HEK293 (cell line): Measurements from ENCODE around the gene C13orf42.

Experiments
- CTCF ChIA-PET: fragments of 350-600 bp; formaldehyde crosslinking; extraction: SDS; loops from one replicate; lab custom pipeline; 2021; ENCODE audit warnings: antibody characterized with exemption; lab: Yijun Ruan, JAX
- POLR2A ChIA-PET: fragments of 300-600 bp; formaldehyde crosslinking; extraction: SDS; loops from one replicate; lab custom pipeline; 2020; ENCODE audit warnings: antibody characterized with exemption, inconsistent platforms; lab: Yijun Ruan, JAX
- H3K27ac ChIP-seq: fragments of 200-500 bp; sonication (Bioruptor generic); 2 replicates; pipeline ENCODE4 v1.5.1; 2014; ENCODE audit warnings: low read depth, low read length, control low read depth, inconsistent platforms; ENCODE audit errors: extremely low read depth
- H3K36me3 ChIP-seq, 2 experiments: fragments of 200-500 bp in 1 of 2; sonication (Bioruptor generic) in 1 of 2; 1 replicate in 1 of 2; 2 replicates in 1 of 2; pipeline ENCODE4 v1.5.1; 2014 to 2017; ENCODE audit warnings: inconsistent platforms in 2 of 2, low read length in 2 of 2; ENCODE audit not compliant: control insufficient read depth in 2 of 2, insufficient read depth in 1 of 2
- H3K4me1 ChIP-seq: fragments of 200-500 bp; sonication (Bioruptor generic); 2 replicates; pipeline ENCODE4 v1.5.1; 2014; ENCODE audit warnings: mild to moderate bottlenecking, low read length, inconsistent platforms; ENCODE audit not compliant: control insufficient read depth, insufficient read depth
- H3K4me3 ChIP-seq: 2 replicates; pipeline ENCODE4 v1.5.1; 2011; ENCODE audit warnings: low read depth, mild to moderate bottlenecking, control low read depth, low read length, moderate library complexity
- H3K9me3 ChIP-seq: fragments of 200-500 bp; sonication (Bioruptor generic); 2 replicates; pipeline ENCODE4 v1.5.1; 2014; ENCODE audit warnings: low read depth, low read length, inconsistent platforms; ENCODE audit not compliant: control insufficient read depth, insufficient read depth
- GLI4 ChIP-seq: fragments of 450-650 bp; formaldehyde crosslinking; IDR thresholded peaks from 2 replicates; pipeline ENCODE4 v1.5.1; 2016; ENCODE audit warnings: missing biosample characterization, missing genetic modification characterization
- KLF7 ChIP-seq: fragments of 450-650 bp; formaldehyde crosslinking; IDR thresholded peaks from 2 replicates; pipeline ENCODE4 v1.5.1; 2016; ENCODE audit warnings: missing biosample characterization, missing genetic modification characterization, borderline replicate concordance
- REPIN1 ChIP-seq: fragments of 450-650 bp; formaldehyde crosslinking; IDR thresholded peaks from 2 replicates; pipeline ENCODE4 v1.5.1; 2017; ENCODE audit warnings: missing biosample characterization, missing genetic modification characterization, low read depth
- SCRT1 ChIP-seq: fragments of 450-650 bp; formaldehyde crosslinking; IDR thresholded peaks from 2 replicates; pipeline ENCODE4 v1.5.1; 2016; ENCODE audit warnings: missing biosample characterization, missing genetic modification characterization, borderline replicate concordance
- WT1 ChIP-seq: fragments of 450-650 bp; formaldehyde crosslinking; IDR thresholded peaks from 2 replicates; pipeline ENCODE4 v1.5.1; 2016; ENCODE audit warnings: missing biosample characterization, missing genetic modification characterization
- ZNF133 ChIP-seq: fragments of 450-650 bp; formaldehyde crosslinking; IDR thresholded peaks from 2 replicates; pipeline ENCODE4 v1.5.1; 2016; ENCODE audit warnings: missing biosample characterization, missing genetic modification characterization
- ZNF140 ChIP-seq: fragments of 450-650 bp; formaldehyde crosslinking; IDR thresholded peaks from 2 replicates; pipeline ENCODE4 v1.5.1; 2016; ENCODE audit warnings: missing biosample characterization, missing genetic modification characterization
- ZNF169 ChIP-seq: fragments of 450-650 bp; formaldehyde crosslinking; IDR thresholded peaks from 2 replicates; pipeline ENCODE4 v1.5.1; 2016; ENCODE audit warnings: missing biosample characterization, missing genetic modification characterization
- ZNF404 ChIP-seq: fragments of 450-650 bp; formaldehyde crosslinking; IDR thresholded peaks from 2 replicates; pipeline ENCODE4 v1.5.1; 2017; ENCODE audit warnings: missing biosample characterization, missing genetic modification characterization
- ZNF416 ChIP-seq: fragments of 450-650 bp; formaldehyde crosslinking; IDR thresholded peaks from 2 replicates; pipeline ENCODE4 v1.5.1; 2016; ENCODE audit warnings: missing biosample characterization, missing genetic modification characterization
- ZNF510 ChIP-seq: fragments of 450-650 bp; formaldehyde crosslinking; IDR thresholded peaks from 2 replicates; pipeline ENCODE4 v1.5.1; 2018; ENCODE audit warnings: mild to moderate bottlenecking, missing genetic modification characterization, missing biosample characterization; ENCODE audit not compliant: insufficient replicate concordance
- ZNF549 ChIP-seq: fragments of 450-650 bp; IDR thresholded peaks from 2 replicates; pipeline ENCODE4 v1.5.1; 2018; ENCODE audit warnings: missing biosample characterization, missing genetic modification characterization, mild to moderate bottlenecking, inconsistent platforms, moderate library complexity
- ZNF558 ChIP-seq: fragments of 450-650 bp; formaldehyde crosslinking; IDR thresholded peaks from 2 replicates; pipeline ENCODE4 v1.5.1; 2016; ENCODE audit warnings: missing biosample characterization, missing genetic modification characterization
- ZNF654 ChIP-seq: fragments of 450-650 bp; formaldehyde crosslinking; IDR thresholded peaks from 2 replicates; pipeline ENCODE4 v1.5.1; 2016; ENCODE audit warnings: low read depth, missing biosample characterization, missing genetic modification characterization
- ZNF707 ChIP-seq: fragments of 450-650 bp; formaldehyde crosslinking; IDR thresholded peaks from 2 replicates; pipeline ENCODE4 v1.5.1; 2016; ENCODE audit warnings: missing biosample characterization, missing genetic modification characterization
- ZNF837 ChIP-seq: fragments of 450-650 bp; formaldehyde crosslinking; IDR thresholded peaks from 2 replicates; pipeline ENCODE4 v1.5.1; 2016; ENCODE audit warnings: missing biosample characterization, missing genetic modification characterization
- TF ChIP-seq, protein P1 (sequence below): fragments of 450-650 bp; formaldehyde crosslinking; IDR thresholded peaks from 2 replicates; pipeline ENCODE4 v1.5.1; 2016; ENCODE audit warnings: missing biosample characterization, missing genetic modification characterization
- TF ChIP-seq, protein P2 (sequence below): fragments of 450-650 bp; formaldehyde crosslinking; IDR thresholded peaks from 2 replicates; pipeline ENCODE4 v1.5.1; 2017; ENCODE audit warnings: missing biosample characterization, mild to moderate bottlenecking, missing genetic modification characterization, moderate library complexity
- TF ChIP-seq, protein P3 (sequence below): fragments of 450-650 bp; formaldehyde crosslinking; IDR thresholded peaks from 2 replicates; pipeline ENCODE4 v1.5.1; 2016; ENCODE audit warnings: missing biosample characterization, missing genetic modification characterization
- TF ChIP-seq, protein P4 (sequence below): fragments of 450-650 bp; formaldehyde crosslinking; IDR thresholded peaks from 2 replicates; pipeline ENCODE4 v1.5.1; 2016; ENCODE audit warnings: missing biosample characterization, missing genetic modification characterization

C13orf42 gene

DNA sequence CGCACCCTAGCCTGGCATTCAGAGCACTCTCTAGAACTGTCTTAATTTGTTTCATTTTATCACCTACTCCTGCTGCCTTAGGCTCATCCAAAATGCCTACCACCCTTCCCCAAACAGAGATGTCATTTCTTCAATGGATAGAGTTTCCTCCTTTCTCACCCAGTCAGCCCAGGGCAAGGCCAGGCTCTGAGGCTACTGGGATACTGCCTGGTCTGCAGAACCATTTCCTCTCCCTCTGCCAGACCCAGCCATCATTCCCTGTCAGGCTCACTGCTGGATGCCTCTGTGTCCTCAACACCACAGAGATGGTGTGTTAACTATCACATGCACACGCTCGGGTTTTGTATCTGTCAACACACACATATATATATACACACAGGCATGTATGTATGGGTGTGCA is 47.2 kb downstream of the C13orf42 start:
- no peak overlapping the region for H3K4me3 ChIP-seq
- no peaks in the 10 kb centered on the region for H3K36me3 ChIP-seq
- POLR2A ChIA-PET: no interaction called here
- no peaks in the 10 kb centered on the region for H3K9me3 ChIP-seq
- H3K27ac ChIP-seq: no peak overlapping the region
- TF ChIP-seq GLI4 (tag by site-specific recombination): no peak
- TF ChIP-seq ZNF707 (tag by site-specific recombination): no peak
- TF ChIP-seq, protein P1, sequence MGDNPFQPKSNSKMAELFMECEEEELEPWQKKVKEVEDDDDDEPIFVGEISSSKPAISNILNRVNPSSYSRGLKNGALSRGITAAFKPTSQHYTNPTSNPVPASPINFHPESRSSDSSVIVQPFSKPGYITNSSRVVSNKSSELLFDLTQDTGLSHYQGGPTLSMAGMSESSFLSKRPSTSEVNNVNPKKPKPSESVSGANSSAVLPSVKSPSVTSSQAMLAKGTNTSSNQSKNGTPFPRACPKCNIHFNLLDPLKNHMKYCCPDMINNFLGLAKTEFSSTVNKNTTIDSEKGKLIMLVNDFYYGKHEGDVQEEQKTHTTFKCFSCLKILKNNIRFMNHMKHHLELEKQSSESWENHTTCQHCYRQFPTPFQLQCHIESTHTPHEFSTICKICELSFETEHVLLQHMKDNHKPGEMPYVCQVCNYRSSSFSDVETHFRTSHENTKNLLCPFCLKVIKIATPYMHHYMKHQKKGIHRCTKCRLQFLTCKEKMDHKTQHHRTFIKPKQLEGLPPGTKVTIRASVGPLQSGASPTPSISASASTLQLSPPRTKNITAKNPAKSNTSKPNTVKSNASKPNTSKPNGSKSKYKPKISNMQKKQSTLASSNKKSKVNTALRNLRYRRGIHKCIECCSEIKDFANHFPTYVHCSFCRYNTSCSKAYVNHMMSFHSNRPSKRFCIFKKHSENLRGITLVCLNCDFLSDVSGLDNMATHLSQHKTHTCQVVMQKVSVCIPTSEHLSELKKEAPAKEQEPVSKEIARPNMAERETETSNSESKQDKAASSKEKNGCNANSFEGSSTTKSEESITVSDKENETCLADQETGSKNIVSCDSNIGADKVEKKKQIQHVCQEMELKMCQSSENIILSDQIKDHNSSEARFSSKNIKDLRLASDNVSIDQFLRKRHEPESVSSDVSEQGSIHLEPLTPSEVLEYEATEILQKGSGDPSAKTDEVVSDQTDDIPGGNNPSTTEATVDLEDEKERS (tag by site-specific recombination): no peak
- TF ChIP-seq, protein P2, sequence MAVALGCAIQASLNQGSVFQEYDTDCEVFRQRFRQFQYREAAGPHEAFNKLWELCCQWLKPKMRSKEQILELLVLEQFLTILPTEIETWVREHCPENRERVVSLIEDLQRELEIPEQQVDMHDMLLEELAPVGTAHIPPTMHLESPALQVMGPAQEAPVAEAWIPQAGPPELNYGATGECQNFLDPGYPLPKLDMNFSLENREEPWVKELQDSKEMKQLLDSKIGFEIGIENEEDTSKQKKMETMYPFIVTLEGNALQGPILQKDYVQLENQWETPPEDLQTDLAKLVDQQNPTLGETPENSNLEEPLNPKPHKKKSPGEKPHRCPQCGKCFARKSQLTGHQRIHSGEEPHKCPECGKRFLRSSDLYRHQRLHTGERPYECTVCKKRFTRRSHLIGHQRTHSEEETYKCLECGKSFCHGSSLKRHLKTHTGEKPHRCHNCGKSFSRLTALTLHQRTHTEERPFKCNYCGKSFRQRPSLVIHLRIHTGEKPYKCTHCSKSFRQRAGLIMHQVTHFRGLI (tag by site-specific recombination): no peak
- TF ChIP-seq REPIN1 (tag by site-specific recombination): no peak
- TF ChIP-seq ZNF654 (tag by site-specific recombination): no peak
- no peak for TF ChIP-seq ZNF549
- no peak for TF ChIP-seq KLF7 (tag by site-specific recombination)
- TF ChIP-seq ZNF169 (tag by site-specific recombination): no peak
- no peak for TF ChIP-seq ZNF404 (tag by site-specific recombination)
- TF ChIP-seq ZNF837 (tag by site-specific recombination): no peak
- TF ChIP-seq ZNF510 (tag by site-specific recombination): no peak
- no peak for TF ChIP-seq SCRT1 (tag by site-specific recombination)
- no peak for TF ChIP-seq ZNF133 (tag by site-specific recombination)
- TF ChIP-seq ZNF140: no peak
- no peak for TF ChIP-seq ZNF416 (tag by site-specific recombination)
- TF ChIP-seq, protein P3, sequence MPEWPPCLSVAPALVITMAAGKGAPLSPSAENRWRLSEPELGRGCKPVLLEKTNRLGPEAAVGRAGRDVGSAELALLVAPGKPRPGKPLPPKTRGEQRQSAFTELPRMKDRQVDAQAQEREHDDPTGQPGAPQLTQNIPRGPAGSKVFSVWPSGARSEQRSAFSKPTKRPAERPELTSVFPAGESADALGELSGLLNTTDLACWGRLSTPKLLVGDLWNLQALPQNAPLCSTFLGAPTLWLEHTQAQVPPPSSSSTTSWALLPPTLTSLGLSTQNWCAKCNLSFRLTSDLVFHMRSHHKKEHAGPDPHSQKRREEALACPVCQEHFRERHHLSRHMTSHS: no peak
- no peak for TF ChIP-seq WT1 (tag by site-specific recombination)
- TF ChIP-seq, protein P4, sequence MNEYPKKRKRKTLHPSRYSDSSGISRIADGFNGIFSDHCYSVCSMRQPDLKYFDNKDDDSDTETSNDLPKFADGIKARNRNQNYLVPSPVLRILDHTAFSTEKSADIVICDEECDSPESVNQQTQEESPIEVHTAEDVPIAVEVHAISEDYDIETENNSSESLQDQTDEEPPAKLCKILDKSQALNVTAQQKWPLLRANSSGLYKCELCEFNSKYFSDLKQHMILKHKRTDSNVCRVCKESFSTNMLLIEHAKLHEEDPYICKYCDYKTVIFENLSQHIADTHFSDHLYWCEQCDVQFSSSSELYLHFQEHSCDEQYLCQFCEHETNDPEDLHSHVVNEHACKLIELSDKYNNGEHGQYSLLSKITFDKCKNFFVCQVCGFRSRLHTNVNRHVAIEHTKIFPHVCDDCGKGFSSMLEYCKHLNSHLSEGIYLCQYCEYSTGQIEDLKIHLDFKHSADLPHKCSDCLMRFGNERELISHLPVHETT: no peak
- TF ChIP-seq ZNF558 (tag by site-specific recombination): no peak
- TF ChIP-seq, all 188 proteins: peak for 0
- CTCF ChIA-PET: no interaction called here
- no peaks in the 10 kb centered on the region for H3K4me1 ChIP-seq
